WTC11 (cell line): Measurements from ENCODE around the gene NAA80. TPM values are rescaled to one million over a fixed set of nuclear protein-coding genes. Genes with fewer than 3 reads are reported as not detected.

Experiments used
- ATAC-seq: fragments of 200-7000 bp; cut with Tn5 transposase; 2 replicates; pipeline ENCODE4 v1.10.0; 2021; ENCODE audit warnings: mild to moderate bottlenecking, moderate library complexity
- CTCF ChIA-PET: fragments of 300-600 bp; sonication (Branson Sonifier 250); formaldehyde crosslinking; loops from one replicate; lab custom pipeline; 2021; ENCODE audit warnings: antibody characterized with exemption; lab: Charles Lee
- POLR2A ChIA-PET: fragments of 350-600 bp; sonication (Branson Sonifier 250); formaldehyde crosslinking; loops from one replicate; lab custom pipeline; 2021; ENCODE audit warnings: antibody characterized with exemption; lab: Charles Lee
- DNase-seq: peaks from one replicate; pipeline ENCODE4 v3.0.0; 2021; ENCODE audit warnings: low spot score
- H3K27ac Mint-ChIP-seq: 2 replicates; pipeline ENCODE4 v1.8.0; 2021; ENCODE audit warnings: mixed read lengths
- H3K27me3 Mint-ChIP-seq: 2 replicates; pipeline ENCODE4 v1.8.0; 2021; ENCODE audit warnings: low read depth, mild to moderate bottlenecking, moderate library complexity, mixed read lengths
- H3K36me3 Mint-ChIP-seq: 2 replicates; pipeline ENCODE4 v1.8.0; 2021; ENCODE audit warnings: mixed read lengths
- H3K4me1 Mint-ChIP-seq: 2 replicates; pipeline ENCODE4 v1.8.0; 2022; ENCODE audit warnings: mixed read lengths
- H3K4me3 Mint-ChIP-seq: 2 replicates; pipeline ENCODE4 v1.8.0; 2021; ENCODE audit warnings: mild to moderate bottlenecking, moderate library complexity, mixed read lengths
- H3K9me3 Mint-ChIP-seq: 2 replicates; pipeline ENCODE4 v1.8.0; 2021; ENCODE audit warnings: mixed read lengths
- ATF1 ChIP-seq: sonication (generic); formaldehyde crosslinking; IDR thresholded peaks from 2 replicates; pipeline ENCODE4 v1.8.1; 2023; ENCODE audit warnings: mild to moderate bottlenecking, moderate library complexity, missing genetic modification reagents
- CBFB ChIP-seq: sonication (generic); formaldehyde crosslinking; IDR thresholded peaks from 2 replicates; pipeline ENCODE4 v1.8.1; 2022; ENCODE audit warnings: mild to moderate bottlenecking, low read depth, missing genetic modification reagents
- CDX4 ChIP-seq: fragments of 250-450 bp; sonication (Bioruptor Pico); IDR thresholded peaks from 2 replicates; pipeline ENCODE4 v1.9.0; 2021; ENCODE audit warnings: moderate library complexity, mild to moderate bottlenecking, inconsistent platforms, borderline replicate concordance
- CTCF ChIP-seq: fragments of 200-600 bp; IDR thresholded peaks from 2 replicates; pipeline ENCODE4 v1.8.0; 2022; ENCODE audit warnings: antibody characterized with exemption
- E2F4 ChIP-seq: sonication (generic); formaldehyde crosslinking; IDR thresholded peaks from 2 replicates; pipeline ENCODE4 v1.8.1; 2022; ENCODE audit warnings: low read depth, mild to moderate bottlenecking, moderate library complexity, missing genetic modification reagents, borderline replicate concordance
- FOXJ3 ChIP-seq: sonication (generic); formaldehyde crosslinking; IDR thresholded peaks from 2 replicates; pipeline ENCODE4 v1.9.0; 2021; ENCODE audit warnings: missing genetic modification reagents, mild to moderate bottlenecking, borderline replicate concordance
- GABPB1 ChIP-seq: sonication (generic); formaldehyde crosslinking; IDR thresholded peaks from 2 replicates; pipeline ENCODE4 v1.8.1; 2023; ENCODE audit warnings: mild to moderate bottlenecking, missing genetic modification reagents
- HMGA2 ChIP-seq: fragments of 250-450 bp; sonication (Bioruptor Pico); IDR thresholded peaks from 2 replicates; pipeline ENCODE4 v1.4.0; 2021; ENCODE audit warnings: mild to moderate bottlenecking, moderate library complexity
- HMGXB4 ChIP-seq: sonication (generic); formaldehyde crosslinking; IDR thresholded peaks from 2 replicates; pipeline ENCODE4 v1.8.1; 2023; ENCODE audit warnings: mild to moderate bottlenecking, moderate library complexity, missing genetic modification reagents
- IRF2 ChIP-seq: sonication (generic); formaldehyde crosslinking; IDR thresholded peaks from 2 replicates; pipeline ENCODE4 v1.8.0; 2022; ENCODE audit warnings: low read depth, missing genetic modification reagents, borderline replicate concordance
- JUN ChIP-seq: sonication (generic); formaldehyde crosslinking; IDR thresholded peaks from 2 replicates; pipeline ENCODE4 v1.8.0; 2023; ENCODE audit warnings: mild to moderate bottlenecking, missing genetic modification reagents
- NFATC4 ChIP-seq: fragments of 250-450 bp; sonication (Bioruptor Pico); IDR thresholded peaks from 2 replicates; pipeline ENCODE4 v1.9.0; 2021; ENCODE audit warnings: mild to moderate bottlenecking
- NR2C2 ChIP-seq: sonication (generic); formaldehyde crosslinking; IDR thresholded peaks from 2 replicates; pipeline ENCODE4 v1.8.0; 2022; ENCODE audit warnings: mild to moderate bottlenecking, missing genetic modification reagents
- NR3C1 ChIP-seq: sonication (generic); formaldehyde crosslinking; conservative IDR thresholded peaks from 2 replicates; pipeline ENCODE4 v1.8.1; 2023; ENCODE audit warnings: low read depth, mild to moderate bottlenecking, missing genetic modification reagents
- RORB ChIP-seq: fragments of 250-450 bp; sonication (Bioruptor Pico); IDR thresholded peaks from 2 replicates; pipeline ENCODE4 v1.9.0; 2021; ENCODE audit warnings: mild to moderate bottlenecking
- SMAD3 ChIP-seq: sonication (generic); formaldehyde crosslinking; IDR thresholded peaks from 2 replicates; pipeline ENCODE4 v1.8.0; 2022; ENCODE audit warnings: missing genetic modification reagents, mild to moderate bottlenecking, borderline replicate concordance
- SMAD4 ChIP-seq: sonication (generic); formaldehyde crosslinking; IDR thresholded peaks from 2 replicates; pipeline ENCODE4 v1.8.0; 2022; ENCODE audit warnings: mild to moderate bottlenecking, missing genetic modification reagents
- SOX15 ChIP-seq: fragments of 250-450 bp; sonication (Bioruptor Pico); IDR thresholded peaks from 2 replicates; pipeline ENCODE4 v1.9.0; 2021; ENCODE audit warnings: mild to moderate bottlenecking
- SP1 ChIP-seq: sonication (generic); formaldehyde crosslinking; conservative IDR thresholded peaks from 2 replicates; pipeline ENCODE4 v1.8.1; 2022; ENCODE audit warnings: missing genetic modification reagents
- USF1 ChIP-seq: sonication (generic); formaldehyde crosslinking; IDR thresholded peaks from 2 replicates; pipeline ENCODE4 v1.8.0; 2022; ENCODE audit warnings: mild to moderate bottlenecking, missing genetic modification reagents
- ZMAT4 ChIP-seq: fragments of 250-450 bp; sonication (Bioruptor Pico); IDR thresholded peaks from 2 replicates; pipeline ENCODE4 v1.9.0; 2021; ENCODE audit warnings: mild to moderate bottlenecking
- ZNF138 ChIP-seq: sonication (generic); formaldehyde crosslinking; conservative IDR thresholded peaks from 2 replicates; pipeline ENCODE4 v1.8.1; 2022; ENCODE audit warnings: mild to moderate bottlenecking, moderate library complexity, missing genetic modification reagents
- ZNF232 ChIP-seq: sonication (generic); formaldehyde crosslinking; IDR thresholded peaks from 2 replicates; pipeline ENCODE4 v1.8.0; 2022; ENCODE audit warnings: mild to moderate bottlenecking, missing genetic modification reagents
- ZNF263 ChIP-seq: sonication (generic); formaldehyde crosslinking; IDR thresholded peaks from 2 replicates; pipeline ENCODE4 v1.8.1; 2022; ENCODE audit warnings: low read depth, mild to moderate bottlenecking, moderate library complexity, missing genetic modification reagents
- ZNF281 ChIP-seq: sonication (generic); formaldehyde crosslinking; IDR thresholded peaks from 2 replicates; pipeline ENCODE4 v1.8.0; 2023; ENCODE audit warnings: mild to moderate bottlenecking, missing genetic modification reagents
- ZNF416 ChIP-seq: fragments of 250-450 bp; sonication (Bioruptor Pico); IDR thresholded peaks from 2 replicates; pipeline ENCODE4 v1.9.0; 2021; ENCODE audit warnings: mild to moderate bottlenecking, inconsistent platforms
- ZNF423 ChIP-seq: fragments of 250-450 bp; sonication (Bioruptor Pico); IDR thresholded peaks from 2 replicates; pipeline ENCODE4 v2.1.2; 2022; ENCODE audit warnings: mild to moderate bottlenecking, moderate library complexity
- total RNA-seq: library from RNA; stranded (reverse); gene quantifications from 3 replicates; pipeline ENCODE4 v1.2.3, GENCODE V29; 2021

NAA80 gene
- total RNA-seq, 1 experiment from 2014 or later, result 17.3 TPM

- POLR2A ChIA-PET, result interaction anchor here (1.1 to 1.7 kb wide), 3 partner anchors 10 to 52 kb away, joined by 3 to 21 read pairs (median 3); partner anchors contain the start of gene HYAL1
- H3K4me1 Mint-ChIP-seq, result peaks cover 30% of the 10 kb centered on the region
- no peaks in the 10 kb centered on the region for H3K9me3 Mint-ChIP-seq
Measured at GRCh38 chr3:50327129-50327528, 27.9 kb upstream of the NAA80 start.

GRCh38 chr3:50326182-50326541 is 27.0 kb upstream of the NAA80 start:
- Mint-ChIP-seq H3K27me3 (no peaks in the 10 kb centered on the region), H3K27ac (no peak overlapping the region), H3K9me3 (no peaks in the 10 kb centered on the region), H3K36me3 (peaks cover 18% of the 10 kb centered on the region), H3K4me3 (peak overlapping the region; percentile 29; the same call in 1 of the 2 replicates), H3K4me1 (peaks cover 30% of the 10 kb centered on the region)
- DNase-seq (no peak), ATAC-seq (no peak)
- CTCF ChIA-PET, result no interaction called here
- POLR2A ChIA-PET, result interaction anchor here (0.8 kb wide), 1 partner anchor 11 kb away, joined by 3 read pairs; no protein-coding TSS in a partner anchor
- no peak for TF ChIP-seq SMAD3 (CRISPR knock-in tag)
- TF ChIP-seq ATF1, result no peak
- no peak for TF ChIP-seq E2F4 (CRISPR knock-in tag)
- TF ChIP-seq IRF2 (CRISPR knock-in tag), result no peak
- no peak for TF ChIP-seq HMGA2 (CRISPR knock-in tag)
- no peak for TF ChIP-seq ZNF138 (CRISPR knock-in tag)
- no peak for TF ChIP-seq USF1 (CRISPR knock-in tag)
- no peak for TF ChIP-seq JUN
- no peak for TF ChIP-seq ZNF232 (CRISPR knock-in tag)
- TF ChIP-seq NR3C1 (CRISPR knock-in tag), result no peak
- no peak for TF ChIP-seq HMGXB4 (CRISPR knock-in tag)
- no peak for TF ChIP-seq CTCF

More at GRCh38 chr3:50327129-50327528, 27.9 kb upstream of the NAA80 start:
- Mint-ChIP-seq H3K27me3 (no peaks in the 10 kb centered on the region), H3K27ac (no peak overlapping the region), H3K36me3 (peaks cover 26% of the 10 kb centered on the region)
- CTCF ChIA-PET, result interaction anchor here (1.3 to 1.7 kb wide), 5 partner anchors 10 to 223 kb away, joined by 3 to 23 read pairs (median 10); partner anchors contain the start of gene HYAL1
- no peak for TF ChIP-seq RORB (CRISPR knock-in tag)
- no peak for TF ChIP-seq ZNF423 (CRISPR knock-in tag)
- no peak for TF ChIP-seq GABPB1 (CRISPR knock-in tag)
- TF ChIP-seq FOXJ3 (CRISPR knock-in tag), result no peak
- TF ChIP-seq ZNF416 (CRISPR knock-in tag), result no peak
- no peak for TF ChIP-seq ZNF263
- TF ChIP-seq NFATC4 (CRISPR knock-in tag), result no peak
- TF ChIP-seq ZNF281, result no peak
- no peak for TF ChIP-seq NR2C2 (CRISPR knock-in tag)
- TF ChIP-seq ZNF232 (CRISPR knock-in tag), result no peak
- TF ChIP-seq ZMAT4 (CRISPR knock-in tag), result no peak
- TF ChIP-seq SOX15 (CRISPR knock-in tag), result no peak
- TF ChIP-seq USF1 (CRISPR knock-in tag), result no peak
- TF ChIP-seq SP1 (CRISPR knock-in tag), result no peak
- TF ChIP-seq SMAD4 (CRISPR knock-in tag), result no peak
- no peak for TF ChIP-seq CDX4 (CRISPR knock-in tag)
- TF ChIP-seq CBFB (CRISPR knock-in tag), result no peak
- TF ChIP-seq, all 79 proteins: peak for 0
- DNase-seq, result no peak
- H3K4me3 Mint-ChIP-seq, result peak overlapping the region; percentile 84
- no peak for ATAC-seq
